ENCODE results near the gene ZNF862. TPM values are rescaled to one million over a fixed set of nuclear protein-coding genes. Genes with fewer than 3 reads are reported as not detected.

Gene ZNF862
- total and polyA plus RNA-seq, 2 of the 13 experiments (the other 11 are each of a cell fraction or from before 2014, with no cell fraction given) = 0.89 to 2.0 TPM

GRCh38 chr7:149873970-149874643, 35.9 kb downstream of the ZNF862 start (continued):
- TF ChIP-seq, protein P1, sequence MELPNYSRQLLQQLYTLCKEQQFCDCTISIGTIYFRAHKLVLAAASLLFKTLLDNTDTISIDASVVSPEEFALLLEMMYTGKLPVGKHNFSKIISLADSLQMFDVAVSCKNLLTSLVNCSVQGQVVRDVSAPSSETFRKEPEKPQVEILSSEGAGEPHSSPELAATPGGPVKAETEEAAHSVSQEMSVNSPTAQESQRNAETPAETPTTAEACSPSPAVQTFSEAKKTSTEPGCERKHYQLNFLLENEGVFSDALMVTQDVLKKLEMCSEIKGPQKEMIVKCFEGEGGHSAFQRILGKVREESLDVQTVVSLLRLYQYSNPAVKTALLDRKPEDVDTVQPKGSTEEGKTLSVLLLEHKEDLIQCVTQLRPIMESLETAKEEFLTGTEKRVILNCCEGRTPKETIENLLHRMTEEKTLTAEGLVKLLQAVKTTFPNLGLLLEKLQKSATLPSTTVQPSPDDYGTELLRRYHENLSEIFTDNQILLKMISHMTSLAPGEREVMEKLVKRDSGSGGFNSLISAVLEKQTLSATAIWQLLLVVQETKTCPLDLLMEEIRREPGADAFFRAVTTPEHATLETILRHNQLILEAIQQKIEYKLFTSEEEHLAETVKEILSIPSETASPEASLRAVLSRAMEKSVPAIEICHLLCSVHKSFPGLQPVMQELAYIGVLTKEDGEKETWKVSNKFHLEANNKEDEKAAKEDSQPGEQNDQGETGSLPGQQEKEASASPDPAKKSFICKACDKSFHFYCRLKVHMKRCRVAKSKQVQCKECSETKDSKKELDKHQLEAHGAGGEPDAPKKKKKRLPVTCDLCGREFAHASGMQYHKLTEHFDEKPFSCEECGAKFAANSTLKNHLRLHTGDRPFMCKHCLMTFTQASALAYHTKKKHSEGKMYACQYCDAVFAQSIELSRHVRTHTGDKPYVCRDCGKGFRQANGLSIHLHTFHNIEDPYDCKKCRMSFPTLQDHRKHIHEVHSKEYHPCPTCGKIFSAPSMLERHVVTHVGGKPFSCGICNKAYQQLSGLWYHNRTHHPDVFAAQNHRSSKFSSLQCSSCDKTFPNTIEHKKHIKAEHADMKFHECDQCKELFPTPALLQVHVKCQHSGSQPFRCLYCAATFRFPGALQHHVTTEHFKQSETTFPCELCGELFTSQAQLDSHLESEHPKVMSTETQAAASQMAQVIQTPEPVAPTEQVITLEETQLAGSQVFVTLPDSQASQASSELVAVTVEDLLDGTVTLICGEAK (IDR thresholded peaks at IDR 0.05) = no peak
- TF ChIP-seq, protein P1 (CRISPR knock-in tag; IDR thresholded peaks at IDR 0.05) = 0 out of 2 replicates have a peak, but pooled peaks have one; percentile 3
- TF ChIP-seq, protein P2, sequence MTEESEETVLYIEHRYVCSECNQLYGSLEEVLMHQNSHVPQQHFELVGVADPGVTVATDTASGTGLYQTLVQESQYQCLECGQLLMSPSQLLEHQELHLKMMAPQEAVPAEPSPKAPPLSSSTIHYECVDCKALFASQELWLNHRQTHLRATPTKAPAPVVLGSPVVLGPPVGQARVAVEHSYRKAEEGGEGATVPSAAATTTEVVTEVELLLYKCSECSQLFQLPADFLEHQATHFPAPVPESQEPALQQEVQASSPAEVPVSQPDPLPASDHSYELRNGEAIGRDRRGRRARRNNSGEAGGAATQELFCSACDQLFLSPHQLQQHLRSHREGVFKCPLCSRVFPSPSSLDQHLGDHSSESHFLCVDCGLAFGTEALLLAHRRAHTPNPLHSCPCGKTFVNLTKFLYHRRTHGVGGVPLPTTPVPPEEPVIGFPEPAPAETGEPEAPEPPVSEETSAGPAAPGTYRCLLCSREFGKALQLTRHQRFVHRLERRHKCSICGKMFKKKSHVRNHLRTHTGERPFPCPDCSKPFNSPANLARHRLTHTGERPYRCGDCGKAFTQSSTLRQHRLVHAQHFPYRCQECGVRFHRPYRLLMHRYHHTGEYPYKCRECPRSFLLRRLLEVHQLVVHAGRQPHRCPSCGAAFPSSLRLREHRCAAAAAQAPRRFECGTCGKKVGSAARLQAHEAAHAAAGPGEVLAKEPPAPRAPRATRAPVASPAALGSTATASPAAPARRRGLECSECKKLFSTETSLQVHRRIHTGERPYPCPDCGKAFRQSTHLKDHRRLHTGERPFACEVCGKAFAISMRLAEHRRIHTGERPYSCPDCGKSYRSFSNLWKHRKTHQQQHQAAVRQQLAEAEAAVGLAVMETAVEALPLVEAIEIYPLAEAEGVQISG (CRISPR knock-in tag; IDR thresholded peaks at IDR 0.05) = peak; percentile 47
- no peak for TF ChIP-seq PHF21A (CRISPR knock-in tag; IDR thresholded peaks at IDR 0.05)
- no peak for TF ChIP-seq MEF2D (CRISPR knock-in tag; IDR thresholded peaks at IDR 0.05)
- TF ChIP-seq ATF5 (CRISPR knock-in tag; IDR thresholded peaks at IDR 0.05; ENCODE audit: low read depth) = no peak
- TF ChIP-seq SIN3B (IDR thresholded peaks at IDR 0.05; ENCODE audit: low read length) = no peak
- no peak for TF ChIP-seq SP1 (IDR thresholded peaks at IDR 0.05)
- TF ChIP-seq SP1 (CRISPR knock-in tag; IDR thresholded peaks at IDR 0.05) = no peak
- TF ChIP-seq KDM1A (CRISPR knock-in tag; IDR thresholded peaks at IDR 0.05) = peak; percentile 44; the same call in 1 of the 2 replicates
- TF ChIP-seq ZNF746 (CRISPR knock-in tag; IDR thresholded peaks at IDR 0.05) = no peak; the same call in 1 of the 2 replicates
- no peak for TF ChIP-seq BHLHE40 (IDR thresholded peaks at IDR 0.05; ENCODE audit: low read length)
- peak; percentile 79; the same call in 1 of the 2 replicates for TF ChIP-seq DR1 (CRISPR knock-in tag; IDR thresholded peaks at IDR 0.05)
- no peak for TF ChIP-seq NR1H2 (CRISPR knock-in tag; IDR thresholded peaks at IDR 0.05; ENCODE audit: borderline replicate concordance, low read depth)
- no peak for TF ChIP-seq SOX13 (IDR thresholded peaks at IDR 0.05)
- TF ChIP-seq SOX13 (CRISPR knock-in tag; conservative IDR thresholded peaks at IDR 0.05 in 1 of 2, IDR thresholded peaks at IDR 0.05 in 1 of 2) = no peak
